GM18861 (cell line): ENCODE data around the gene AGAP5.
"Not testable (repeated sequence)": the region's sequence is repeated elsewhere in the genome, so short reads cannot be mapped to it uniquely, and the experiment has no call there.

ENCODE experiments used
- ATAC-seq: cut with Tn5 transposase; IDR thresholded peaks from one replicate; pipeline ENCODE4 v1.9.1; 2021; ENCODE audit not compliant: unreplicated experiment

The AGAP5 gene

DNA sequence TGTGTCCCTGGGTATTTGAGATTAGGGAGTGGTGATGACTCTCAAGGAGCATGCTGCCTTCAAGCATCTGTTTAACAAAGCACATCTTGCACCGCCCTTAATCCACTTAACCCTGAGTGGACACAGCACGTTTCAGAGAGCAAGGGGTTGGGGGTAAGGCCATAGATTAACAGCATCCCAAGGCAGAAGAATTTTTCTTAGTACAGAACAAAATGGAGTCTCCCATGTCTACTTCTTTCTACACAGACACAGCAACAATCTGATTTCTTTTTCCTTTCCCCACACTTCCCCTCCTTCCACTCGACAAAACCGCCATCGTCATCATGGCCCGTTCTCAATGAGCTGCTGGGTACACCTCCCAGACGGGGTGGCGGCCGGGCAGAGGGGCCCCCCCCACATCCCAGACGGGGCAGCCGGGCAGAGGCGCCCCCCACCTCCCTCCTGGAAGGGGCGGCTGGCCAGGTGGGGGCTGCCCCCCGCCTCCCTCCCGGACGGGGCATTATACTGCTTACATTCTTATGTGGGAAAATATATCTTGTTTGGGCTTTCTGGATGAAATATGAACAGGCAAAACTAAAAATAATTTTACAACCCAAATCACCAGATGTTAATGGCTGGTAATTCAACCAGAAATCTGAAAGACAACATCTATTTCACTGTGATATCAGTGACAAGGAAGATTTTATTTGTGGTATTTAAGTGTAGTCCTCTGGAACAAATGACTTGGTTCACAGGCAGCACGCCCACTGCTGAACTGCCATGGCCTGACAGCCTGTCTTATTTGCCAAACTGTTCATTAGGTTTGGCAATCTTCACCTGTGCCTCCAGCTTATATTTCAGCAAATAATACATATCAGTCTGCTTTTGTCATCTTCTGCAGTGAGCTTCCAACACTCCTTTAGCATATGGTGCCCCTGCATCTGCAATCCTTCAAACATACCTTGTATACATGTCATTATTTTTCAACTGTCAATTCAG, 17.6 kb upstream of the AGAP5 start:
- ATAC-seq: not testable (repeated sequence)

DNA sequence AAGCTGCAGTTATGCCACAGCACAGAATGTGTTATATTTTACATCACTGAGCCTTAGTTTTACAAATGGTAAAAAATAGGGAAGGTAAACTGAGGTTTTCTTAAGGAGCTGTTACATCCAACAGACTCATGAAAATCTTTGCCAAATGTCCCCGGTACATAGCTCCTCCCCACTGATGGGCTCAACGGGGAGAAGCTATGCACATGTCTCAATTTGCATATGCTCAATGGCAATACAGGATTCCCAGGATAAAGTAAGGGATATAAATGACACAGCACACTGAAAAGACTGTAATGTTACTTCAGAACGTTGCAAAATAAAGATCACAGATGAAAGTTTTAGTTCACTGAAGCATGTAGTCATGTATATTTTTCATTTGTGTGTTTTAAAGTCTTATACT, 16.6 kb upstream of the AGAP5 start:
- not testable (repeated sequence) for ATAC-seq

DNA sequence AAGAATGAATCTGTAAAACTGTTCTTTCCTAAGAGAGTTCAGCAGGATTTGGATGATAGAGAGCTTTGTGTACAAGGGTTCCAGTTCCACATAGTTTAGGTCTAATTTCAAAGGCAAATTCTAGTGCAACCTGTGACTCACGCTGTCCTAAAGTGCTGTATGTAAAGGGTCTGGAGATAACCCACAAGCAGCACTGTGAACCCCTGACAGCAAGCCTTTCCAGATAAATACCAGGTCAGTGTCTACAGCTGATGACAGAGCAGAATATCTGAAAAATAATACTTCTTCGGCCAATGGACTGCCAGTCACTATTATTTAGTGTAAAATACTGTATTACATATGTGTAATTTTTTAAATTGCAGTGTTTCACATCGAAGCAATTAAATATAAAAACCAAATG, 16.0 kb upstream of the AGAP5 start:
- ATAC-seq: not testable (repeated sequence)

DNA sequence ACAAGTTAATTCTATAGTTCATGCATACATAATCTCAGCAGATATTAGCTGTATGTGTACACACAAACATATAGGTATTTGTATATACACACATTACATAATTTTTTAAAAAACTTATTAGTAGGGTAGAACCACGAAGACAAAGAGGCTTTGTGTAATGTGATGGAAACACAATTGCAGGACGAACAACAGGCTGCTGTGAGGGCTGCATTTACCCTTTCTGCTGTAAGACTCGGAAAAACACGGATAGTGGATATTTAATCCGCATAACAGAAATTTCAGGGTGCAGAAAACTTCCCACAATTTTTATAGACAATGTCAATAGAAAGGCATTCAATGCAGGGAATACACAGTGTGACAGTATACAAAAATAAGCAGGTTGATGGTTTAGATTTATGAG, 13.8 kb upstream of the AGAP5 start:
- not testable (repeated sequence) for ATAC-seq

DNA sequence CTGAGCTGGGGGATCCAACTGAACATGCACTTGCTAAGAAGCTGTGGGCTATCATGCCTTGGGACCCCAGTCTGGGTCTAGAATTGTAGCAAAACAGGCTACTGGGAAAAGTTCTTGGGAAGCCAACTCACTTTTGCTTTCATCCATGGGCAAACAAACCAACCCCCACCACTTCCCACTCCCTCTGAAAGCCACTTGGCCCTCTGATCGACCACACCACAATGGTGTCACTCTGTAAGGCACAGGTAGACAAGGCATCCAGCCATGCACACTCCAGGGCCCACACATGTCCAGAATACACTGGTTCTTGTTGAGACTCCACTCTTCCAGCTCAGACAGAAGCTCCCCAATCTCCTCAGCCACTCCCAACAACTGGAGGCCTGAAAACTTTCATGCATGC, 10.2 kb upstream of the AGAP5 start:
- not testable (repeated sequence) for ATAC-seq

DNA sequence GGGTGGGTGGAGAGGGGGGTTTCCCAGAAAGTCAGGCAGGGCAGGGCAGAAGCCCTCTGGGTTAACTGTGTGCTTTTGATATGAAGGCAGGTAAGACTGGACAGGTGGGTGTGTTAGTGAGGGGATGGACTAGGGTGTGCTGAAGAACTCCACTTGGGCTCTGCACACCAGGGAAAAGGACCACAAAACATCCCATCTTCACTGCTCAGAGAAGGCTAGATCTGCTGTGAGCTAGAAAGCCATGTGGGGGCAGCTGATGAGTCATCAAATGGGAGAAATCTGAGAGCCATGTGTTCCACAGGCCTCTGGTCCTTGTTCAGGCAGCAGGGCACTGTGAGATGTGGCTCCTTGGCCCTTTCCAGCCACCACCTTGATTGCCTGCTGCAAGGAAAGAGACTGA, 9.7 kb upstream of the AGAP5 start:
- not testable (repeated sequence) for ATAC-seq

DNA sequence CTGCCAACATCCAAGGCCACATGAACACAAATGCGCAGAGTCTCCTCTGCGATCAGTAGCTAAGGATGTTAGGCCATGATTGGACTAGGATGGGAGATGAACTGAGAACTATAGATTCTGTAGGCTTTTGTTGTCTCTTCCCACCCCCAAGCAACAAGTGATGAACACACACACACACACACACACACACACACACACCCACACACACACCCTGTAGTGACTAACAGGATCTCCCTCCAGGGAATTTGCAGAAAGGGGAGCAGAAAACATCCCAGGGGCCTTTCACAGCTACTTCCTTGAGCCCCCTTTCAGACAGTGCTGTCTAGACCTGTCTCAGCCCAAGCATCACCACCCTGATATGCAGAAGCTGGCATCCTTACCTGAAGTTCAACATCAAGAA, 8.6 kb upstream of the AGAP5 start:
- not testable (repeated sequence) for ATAC-seq

DNA sequence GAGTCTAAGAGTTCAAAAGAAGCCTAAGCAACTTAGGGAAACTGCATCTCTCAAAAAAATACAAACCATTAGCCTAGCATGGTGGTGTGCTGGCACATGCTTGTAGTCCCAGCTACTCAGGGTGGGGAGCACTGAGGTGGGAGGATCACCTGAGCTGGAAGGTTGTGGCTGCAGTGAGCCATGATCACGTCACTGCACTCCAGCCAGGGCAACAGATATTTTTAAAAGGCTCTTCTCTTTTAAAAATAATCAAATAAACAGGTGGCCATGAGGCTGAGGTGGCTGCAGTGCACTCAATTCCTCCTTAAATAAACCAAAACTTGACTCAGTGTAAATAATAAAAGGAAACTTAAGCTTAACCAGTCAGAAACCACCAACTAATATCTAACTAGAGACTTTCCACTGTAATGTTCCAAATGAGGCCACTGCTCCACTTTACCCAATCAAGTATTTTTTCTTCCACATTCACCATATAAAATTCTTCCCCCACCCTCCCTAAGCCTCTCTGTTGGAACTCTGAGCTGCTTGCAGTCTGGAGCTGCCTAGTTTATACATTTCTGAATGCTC, 7.7 kb upstream of the AGAP5 start:
- not testable (repeated sequence) for ATAC-seq

DNA sequence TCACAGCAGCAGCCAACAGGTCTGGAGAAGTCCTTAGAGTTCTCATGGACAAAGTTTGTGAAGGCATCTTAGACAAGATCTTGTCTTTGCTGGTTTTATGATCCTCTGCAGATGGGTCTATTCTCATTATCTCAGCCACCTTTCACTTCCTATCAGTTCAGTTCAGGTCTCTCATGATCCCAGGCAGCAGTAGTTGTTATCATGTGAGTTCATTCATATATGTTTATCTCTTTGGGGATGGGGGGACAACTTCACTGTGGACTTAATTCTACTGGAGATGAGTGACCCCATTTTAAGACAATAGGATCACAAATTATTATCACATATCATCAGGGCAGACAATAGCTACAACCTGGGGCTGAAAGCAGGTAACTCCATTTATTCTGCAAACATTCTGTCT, 6.0 kb upstream of the AGAP5 start:
- ATAC-seq: not testable (repeated sequence)

DNA sequence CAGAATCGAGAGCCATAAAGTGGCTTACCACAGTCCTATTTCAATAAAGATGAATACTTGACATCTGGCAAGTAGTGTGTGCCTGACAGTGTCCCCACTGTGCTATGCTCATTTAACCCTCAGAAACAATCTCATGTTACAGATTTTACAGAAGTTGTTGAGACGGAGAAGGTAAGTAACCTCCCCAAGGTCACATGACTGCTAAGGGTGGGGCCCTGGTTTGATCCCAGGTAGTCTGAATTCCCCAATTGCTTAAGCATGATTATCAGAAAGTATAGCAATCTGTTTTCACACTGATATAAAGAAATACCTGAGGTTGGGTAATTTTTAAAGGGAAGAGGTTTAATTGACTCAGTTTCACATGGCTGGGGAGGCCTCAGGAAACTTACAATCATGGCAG, 910 bp upstream of the AGAP5 start:
- not testable (repeated sequence) for ATAC-seq

DNA sequence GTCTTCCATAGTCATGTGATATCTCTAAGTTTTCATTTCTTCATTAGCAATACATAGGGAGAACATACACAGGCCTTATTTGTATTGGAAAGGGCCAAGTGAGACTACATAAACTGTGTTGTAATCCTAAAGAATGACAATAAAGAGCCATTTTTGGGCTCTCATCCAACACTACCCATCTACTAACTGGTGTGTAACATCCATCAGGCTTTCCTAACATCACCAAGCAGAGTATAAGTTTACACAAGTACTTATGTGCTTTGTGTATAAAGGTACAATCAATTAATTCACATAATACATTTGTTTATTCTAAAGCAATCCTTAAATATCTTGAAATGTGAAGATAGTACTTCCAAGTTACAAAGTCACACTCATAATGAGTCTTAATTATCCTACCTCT, 2.6 kb downstream of the AGAP5 start:
- not testable (repeated sequence) for ATAC-seq

DNA sequence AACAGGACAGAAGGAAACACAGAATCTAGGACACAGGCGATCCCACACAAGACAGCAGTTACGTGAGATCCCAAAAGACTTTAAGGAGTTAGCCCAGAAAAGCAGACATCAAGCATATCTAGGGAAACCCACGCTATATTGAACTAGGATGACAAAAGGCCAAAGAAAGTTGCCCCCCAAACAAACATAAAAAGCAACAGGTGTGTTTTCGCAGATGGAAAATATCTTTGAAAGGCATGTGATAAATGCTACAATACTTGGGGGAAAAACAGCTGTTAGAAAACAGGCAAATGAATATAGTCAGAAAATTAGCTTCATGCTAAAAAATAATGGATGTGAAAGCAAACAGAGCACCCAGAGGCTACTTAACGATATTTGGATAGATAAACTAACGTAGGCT, 7.2 kb downstream of the AGAP5 start:
- not testable (repeated sequence) for ATAC-seq

DNA sequence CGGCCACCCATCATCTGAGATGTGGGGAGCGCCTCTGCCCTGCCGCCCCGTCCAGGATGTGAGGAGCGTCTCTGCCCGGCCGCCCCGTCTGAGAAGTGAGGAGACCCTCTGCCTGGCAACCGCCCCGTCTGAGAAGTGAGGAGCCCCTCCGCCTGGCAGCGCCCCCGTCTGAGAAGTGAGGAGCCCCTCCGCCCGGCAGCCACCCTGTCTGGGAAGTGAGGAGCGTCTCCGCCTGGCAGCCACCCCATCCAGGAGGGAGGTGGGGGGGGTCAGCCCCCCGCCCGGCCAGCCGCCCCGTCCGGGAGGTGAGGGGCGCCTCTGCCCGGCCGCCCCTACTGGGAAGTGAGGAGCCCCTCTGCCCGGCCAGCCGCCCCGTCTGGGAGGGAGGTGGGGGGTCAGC, 8.3 kb downstream of the AGAP5 start:
- ATAC-seq: not testable (repeated sequence)

DNA sequence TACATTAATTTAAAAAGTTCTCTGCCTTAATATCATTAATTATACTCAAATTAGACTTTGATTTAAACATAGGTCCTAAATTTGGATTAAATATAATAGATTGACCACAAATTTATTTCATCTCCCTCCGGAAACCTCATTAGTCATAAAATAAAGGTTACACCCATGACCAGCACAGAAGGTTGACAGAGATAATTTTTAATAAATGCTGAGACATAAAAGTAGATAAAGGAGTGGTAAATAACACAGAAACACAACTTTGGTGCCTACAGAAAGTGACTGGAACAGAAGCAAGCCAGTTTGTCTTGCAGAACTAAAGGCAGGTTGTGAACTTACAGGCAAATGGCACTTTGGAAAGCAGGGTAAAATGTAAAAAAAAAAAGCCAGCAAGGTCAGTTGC, 10.3 kb downstream of the AGAP5 start:
- ATAC-seq: not testable (repeated sequence)

DNA sequence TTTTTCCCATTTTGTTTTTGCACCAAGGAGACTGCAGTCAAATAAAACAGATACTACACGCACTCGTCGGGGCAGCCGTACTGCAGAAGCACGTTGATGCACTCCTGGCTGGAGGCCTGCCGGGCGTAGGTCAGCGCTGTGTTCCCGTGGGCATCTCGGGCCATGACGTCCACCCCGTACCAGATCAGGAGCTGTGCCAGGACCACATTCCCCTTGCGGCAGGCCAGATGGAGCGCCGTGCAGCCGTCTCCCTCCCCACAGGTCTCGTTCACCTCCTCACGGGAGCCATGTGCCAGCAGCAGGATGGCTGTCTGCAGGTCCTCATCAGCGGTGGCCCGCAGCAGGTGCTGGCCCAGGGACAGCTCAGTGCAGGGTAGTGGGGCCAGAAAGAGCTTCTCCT, 23.4 kb downstream of the AGAP5 start:
- not testable (repeated sequence) for ATAC-seq

DNA sequence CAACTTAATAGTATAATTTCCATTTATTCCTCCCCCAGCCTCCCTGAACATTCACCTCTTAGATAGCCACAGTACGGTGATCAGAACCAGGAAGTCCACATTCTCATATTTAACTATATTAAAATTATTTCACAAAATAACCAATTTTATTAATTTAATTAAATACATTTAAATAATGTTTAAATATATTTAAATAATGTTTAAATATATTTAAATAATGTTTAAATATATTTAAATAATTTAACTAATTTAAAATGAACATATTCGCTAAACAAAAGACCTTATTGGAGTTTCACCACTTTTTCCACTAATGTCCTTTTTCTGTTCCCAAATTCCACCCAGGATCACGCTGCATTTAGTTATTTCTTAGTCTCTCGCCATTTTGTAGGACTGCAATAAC, 29.5 kb downstream of the AGAP5 start:
- not testable (repeated sequence) for ATAC-seq

DNA sequence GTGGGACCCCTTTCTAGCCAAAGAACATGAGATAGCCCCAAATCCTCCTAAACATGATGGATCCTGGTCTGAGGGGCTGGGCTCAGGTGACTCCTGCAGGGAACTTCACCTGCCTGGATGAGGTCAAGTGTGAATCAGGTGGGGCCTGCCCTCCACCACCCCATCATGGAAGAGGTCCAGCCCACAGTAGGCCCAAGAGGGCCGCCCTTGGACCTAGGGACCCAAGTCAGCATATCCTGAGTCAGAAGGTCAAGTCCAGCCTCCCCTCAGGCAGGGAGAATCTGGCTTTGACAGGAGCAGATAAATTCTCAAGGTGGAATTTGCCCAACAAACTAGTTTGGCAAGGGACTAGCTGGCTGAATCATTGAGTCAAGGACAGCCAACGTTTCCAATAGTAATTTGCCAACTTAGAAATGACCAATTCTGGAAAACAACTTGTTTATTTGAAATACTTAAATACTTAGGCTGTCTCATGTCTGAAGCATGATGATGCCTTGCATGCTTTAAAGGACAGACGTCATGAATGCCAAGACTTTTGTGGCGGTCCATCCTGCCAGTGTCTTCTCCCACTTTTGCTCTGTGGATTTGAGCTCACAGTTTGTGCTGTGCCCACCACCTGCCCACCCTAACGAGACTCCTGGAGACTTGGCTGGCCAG, 31.6 kb downstream of the AGAP5 start:
- ATAC-seq: not testable (repeated sequence)

DNA sequence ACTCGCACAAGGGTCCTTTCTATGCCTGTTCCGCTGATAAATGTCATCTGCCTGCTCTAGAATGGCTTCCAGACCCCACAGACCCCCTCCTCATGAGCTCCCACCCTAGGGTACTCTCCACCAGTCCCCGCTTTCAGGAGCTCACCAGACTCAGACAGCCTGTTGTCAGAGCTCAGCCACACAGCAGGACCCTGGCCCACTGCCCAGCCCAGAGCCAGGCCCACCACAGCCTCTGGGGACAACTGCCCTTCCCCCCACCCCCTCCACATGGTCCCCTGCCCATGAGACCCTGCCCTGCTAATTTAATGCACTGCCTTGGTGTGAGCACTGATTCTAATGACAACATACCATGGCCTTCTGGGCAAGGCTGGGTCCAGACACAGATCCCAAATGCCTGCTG, 32.3 kb downstream of the AGAP5 start:
- not testable (repeated sequence) for ATAC-seq

DNA sequence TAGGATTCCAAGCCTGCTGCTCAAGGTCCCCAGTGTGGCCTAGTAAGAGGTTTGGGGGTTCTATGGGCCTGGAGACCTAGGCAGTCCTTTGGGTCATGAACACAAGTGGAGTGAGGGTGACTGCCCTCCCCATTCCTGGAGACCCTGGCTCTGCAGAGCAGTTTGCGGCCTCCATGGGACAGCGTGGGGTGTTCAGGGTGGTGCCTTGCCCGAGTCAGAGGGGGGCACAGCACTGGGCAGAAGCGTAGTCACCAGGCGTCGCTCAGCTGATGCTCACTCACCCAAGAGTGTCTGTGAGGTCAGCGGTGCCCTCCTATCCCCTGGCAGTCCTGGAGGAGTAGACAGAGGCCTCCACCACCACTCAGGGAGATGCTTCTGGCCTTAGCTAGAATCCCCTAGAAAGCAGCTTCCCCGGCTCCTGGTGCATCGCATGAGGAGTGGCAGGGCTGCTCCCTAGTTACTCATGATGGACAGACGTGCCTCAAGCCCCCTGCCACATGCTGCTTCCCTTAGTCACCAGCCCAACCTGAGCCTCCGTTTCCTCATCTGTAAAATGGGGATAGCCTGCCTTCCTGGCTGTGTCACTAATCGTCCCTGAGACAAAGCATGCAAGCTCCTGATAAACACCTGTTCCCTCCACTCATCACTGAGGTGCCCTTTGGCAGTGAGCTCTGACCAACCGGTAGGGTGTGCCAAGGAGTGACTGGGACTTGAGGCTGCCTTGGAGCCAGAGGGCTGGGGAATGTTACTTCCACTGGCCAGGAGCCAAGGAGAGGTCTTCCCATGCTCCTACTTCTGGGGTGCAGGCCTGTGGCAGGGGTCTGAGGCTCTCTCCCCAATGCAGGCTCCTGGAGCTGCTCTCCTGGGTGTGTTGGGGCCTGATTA, 33.5 kb downstream of the AGAP5 start:
- not testable (repeated sequence) for ATAC-seq

DNA sequence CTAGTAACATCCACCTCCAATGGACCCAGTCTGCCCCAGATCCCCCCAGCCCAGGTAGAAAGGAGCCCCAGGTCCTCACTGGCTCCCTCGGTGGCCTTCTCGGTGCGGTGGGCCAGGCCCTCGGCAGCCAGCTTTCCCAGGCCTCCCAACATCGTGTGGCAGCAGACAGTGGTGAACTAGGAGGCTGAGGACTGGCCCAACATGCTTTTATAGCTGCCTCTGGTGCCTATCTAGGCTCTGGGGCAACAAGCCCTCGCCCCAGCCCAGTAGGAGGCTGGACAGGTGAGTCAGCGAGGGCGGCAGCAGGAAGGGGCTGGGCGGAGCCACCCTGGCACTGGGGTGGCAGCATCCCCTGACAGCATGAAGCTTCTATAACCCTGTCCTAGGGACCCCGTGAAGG, 34.3 kb downstream of the AGAP5 start:
- ATAC-seq: not testable (repeated sequence)

DNA sequence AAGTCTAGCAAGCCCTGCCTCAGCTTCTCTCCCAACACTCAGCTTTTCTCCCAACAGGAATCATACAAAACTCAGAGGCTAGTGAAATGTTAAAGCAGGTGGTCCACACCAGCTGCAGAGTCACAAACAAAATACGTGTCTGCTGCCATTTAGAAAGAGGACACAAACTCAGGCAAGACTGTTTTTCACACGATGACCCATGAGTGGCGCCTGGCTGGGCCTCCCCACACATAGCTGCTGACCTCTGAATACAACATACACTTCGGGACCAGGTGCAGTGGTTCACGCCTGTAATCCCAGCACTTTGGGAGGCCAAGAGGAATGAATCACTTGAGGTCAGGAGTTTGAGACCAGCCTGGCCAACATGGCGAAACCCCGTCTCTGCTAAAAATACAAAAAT, 35.2 kb downstream of the AGAP5 start:
- ATAC-seq: not testable (repeated sequence)
